ENCODE results near the gene AGO3. TPM values are rescaled to one million over a fixed set of nuclear protein-coding genes. Genes with fewer than 3 reads are reported as not detected.
A peak's percentile ranks its signal among the peaks of the same experiment; 100 is the strongest.

Gene AGO3
- total and polyA plus RNA-seq, 2 of the 13 experiments (the other 11 are each of a cell fraction or from before 2014, with no cell fraction given): 21.2 to 27.1 TPM

GRCh38 chr1:36088577-36089392, 157.9 kb downstream of the AGO3 start, which contains the start of gene ADPRS (continued):
- no peak for TF ChIP-seq ZNF737 (CRISPR knock-in tag; IDR thresholded peaks at IDR 0.05; ENCODE audit: borderline replicate concordance)
- no peak; the same call in 1 of the 2 replicates for TF ChIP-seq ZNF343 (CRISPR knock-in tag; IDR thresholded peaks at IDR 0.05)
- 0 out of 2 replicates have a peak, but pooled peaks have one; percentile 56 for TF ChIP-seq DZIP1 (CRISPR knock-in tag; IDR thresholded peaks at IDR 0.05)
- TF ChIP-seq ZFP62 (CRISPR knock-in tag; IDR thresholded peaks at IDR 0.05): no peak
- peak; percentile 78; the same call in 2 of the 3 replicates for TF ChIP-seq MXI1 (IDR thresholded peaks at IDR 0.05; ENCODE audit: borderline replicate concordance, low read depth, low read length)
- TF ChIP-seq ZNF800 (CRISPR knock-in tag; IDR thresholded peaks at IDR 0.05): no peak; the same call in 1 of the 2 replicates
- TF ChIP-seq ZBTB4 (CRISPR knock-in tag; IDR thresholded peaks at IDR 0.05; ENCODE audit: borderline replicate concordance): peak; percentile 82; the same call in 1 of the 2 replicates
- no peak for TF ChIP-seq ZNF775 (CRISPR knock-in tag; IDR thresholded peaks at IDR 0.05; ENCODE audit: borderline replicate concordance)
- TF ChIP-seq MYC (CRISPR knock-in tag; IDR thresholded peaks at IDR 0.05; ENCODE audit: borderline replicate concordance): peak; percentile 92
- TF ChIP-seq NR2F1 (CRISPR knock-in tag; IDR thresholded peaks at IDR 0.05): no peak
- 0 out of 4 replicates have a peak, but pooled peaks of 1 of the 2 experiments have one; percentile 13 for TF ChIP-seq EP300 (IDR thresholded peaks at IDR 0.05; ENCODE audit: low read depth in 2 of 2, low read length in 2 of 2)
- no peak for TF ChIP-seq EP300 (CRISPR knock-in tag; IDR thresholded peaks at IDR 0.05; ENCODE audit: borderline replicate concordance)
- peak; percentile 36 for TF ChIP-seq STAG1 (CRISPR knock-in tag; IDR thresholded peaks at IDR 0.05)
- TF ChIP-seq HMGA1 (CRISPR knock-in tag; conservative IDR thresholded peaks at IDR 0.05): no peak
- peak; percentile 68 for TF ChIP-seq HNRNPLL (IDR thresholded peaks at IDR 0.05; ENCODE audit: low read depth, low read length, poor library complexity, severe bottlenecking)
- TF ChIP-seq RFX5 (IDR thresholded peaks at IDR 0.05; ENCODE audit: low read depth, low read length): no peak
- no peak for TF ChIP-seq MAF1 (CRISPR knock-in tag; IDR thresholded peaks at IDR 0.05; ENCODE audit: borderline replicate concordance)
- TF ChIP-seq TBL1XR1 (IDR thresholded peaks at IDR 0.05; ENCODE audit: borderline replicate concordance, low read length, partially characterized antibody): peak; percentile 47
- no peak for TF ChIP-seq FOXA1 (IDR thresholded peaks at IDR 0.05)
- no peak for TF ChIP-seq FOXA1 (CRISPR knock-in tag; IDR thresholded peaks at IDR 0.05)
- no peak for TF ChIP-seq HIVEP1 (CRISPR knock-in tag; IDR thresholded peaks at IDR 0.05)
- 0 out of 2 replicates have a peak, but pooled peaks have one; percentile 34 for TF ChIP-seq ZNF263 (CRISPR knock-in tag; IDR thresholded peaks at IDR 0.05)
